HG02852 (cell line): Measurements from ENCODE around the gene HHATL.
"Not testable (repeated sequence)": the region's sequence is repeated elsewhere in the genome, so short reads cannot be mapped to it uniquely, and the experiment has no call there.

Experiments used
- ATAC-seq: cut with Tn5 transposase; IDR thresholded peaks from one replicate; pipeline ENCODE4 v1.9.1; 2021; ENCODE audit warnings: mild to moderate bottlenecking, moderate library complexity; ENCODE audit not compliant: unreplicated experiment

The HHATL gene

DNA sequence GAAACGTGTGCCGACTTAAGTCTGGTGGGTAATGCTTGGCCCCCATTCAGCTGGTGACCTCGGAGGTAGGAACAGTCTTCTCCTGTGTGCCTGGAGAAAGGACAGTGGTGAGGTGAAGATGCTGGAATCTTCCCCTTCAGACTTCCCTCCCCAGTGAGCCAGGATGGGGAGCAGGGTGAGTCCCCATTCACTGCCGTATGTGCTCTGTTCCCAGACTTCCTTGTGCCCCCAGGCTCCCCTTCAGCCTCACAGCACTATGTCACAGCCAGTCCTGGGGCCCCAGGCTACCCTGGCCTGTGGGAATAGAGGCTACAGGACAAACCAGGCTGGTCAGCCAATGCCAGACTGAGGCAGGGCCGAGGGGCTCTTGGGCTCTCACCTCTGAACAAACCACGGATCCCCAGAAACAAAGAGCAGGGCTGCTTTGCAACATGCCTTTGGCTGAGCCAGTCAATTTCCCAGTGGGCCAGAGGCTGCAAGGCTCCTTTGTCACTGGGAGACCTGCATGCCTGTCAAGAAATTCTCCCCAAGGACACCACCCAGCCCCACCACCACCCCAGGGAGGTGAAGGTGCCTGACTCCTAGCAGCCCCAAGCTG lies 31.8 kb upstream of the HHATL start:
- ATAC-seq, result no peak

DNA sequence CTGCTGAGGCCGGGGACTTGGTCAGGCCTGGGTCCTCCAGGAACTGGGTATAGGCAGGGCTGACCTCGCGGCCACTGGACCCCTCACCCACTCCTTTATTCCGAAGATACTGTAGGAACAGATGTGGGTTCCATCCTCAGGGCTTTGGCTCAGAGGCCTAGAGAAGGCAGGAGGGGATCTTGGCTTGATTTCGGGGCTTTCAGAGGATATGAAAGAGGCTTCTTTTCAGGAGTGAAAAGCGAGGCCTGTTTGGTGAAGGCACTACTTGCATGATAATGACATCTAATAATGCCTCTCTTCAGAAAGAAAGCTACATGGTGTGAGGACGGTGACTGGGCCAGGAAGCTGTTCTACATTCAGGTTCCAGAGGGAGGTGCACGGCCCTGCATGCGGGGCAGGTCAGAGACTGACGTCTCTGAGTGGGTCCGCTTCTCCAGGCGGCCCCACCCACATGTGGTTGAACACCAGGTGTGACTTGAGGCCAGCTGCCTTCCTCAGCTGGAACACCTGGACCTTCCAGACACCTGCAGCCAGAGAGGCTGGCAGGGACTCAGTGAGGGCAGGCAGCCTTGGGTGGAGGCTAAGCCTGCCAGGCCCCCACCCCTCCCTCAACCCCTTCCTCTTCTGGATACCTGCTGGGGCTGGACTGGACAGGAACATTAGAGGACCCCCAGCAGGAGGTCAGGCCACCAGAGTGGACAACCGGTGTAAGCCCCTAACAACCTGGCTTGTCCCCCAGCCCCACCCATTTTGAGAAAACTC lies 31.1 kb upstream of the HHATL start:
- no peak for ATAC-seq

- no peak for ATAC-seq
These were observed 30.3 kb upstream of the HHATL start for GRCh38 chr3:42732829-42733459.

DNA sequence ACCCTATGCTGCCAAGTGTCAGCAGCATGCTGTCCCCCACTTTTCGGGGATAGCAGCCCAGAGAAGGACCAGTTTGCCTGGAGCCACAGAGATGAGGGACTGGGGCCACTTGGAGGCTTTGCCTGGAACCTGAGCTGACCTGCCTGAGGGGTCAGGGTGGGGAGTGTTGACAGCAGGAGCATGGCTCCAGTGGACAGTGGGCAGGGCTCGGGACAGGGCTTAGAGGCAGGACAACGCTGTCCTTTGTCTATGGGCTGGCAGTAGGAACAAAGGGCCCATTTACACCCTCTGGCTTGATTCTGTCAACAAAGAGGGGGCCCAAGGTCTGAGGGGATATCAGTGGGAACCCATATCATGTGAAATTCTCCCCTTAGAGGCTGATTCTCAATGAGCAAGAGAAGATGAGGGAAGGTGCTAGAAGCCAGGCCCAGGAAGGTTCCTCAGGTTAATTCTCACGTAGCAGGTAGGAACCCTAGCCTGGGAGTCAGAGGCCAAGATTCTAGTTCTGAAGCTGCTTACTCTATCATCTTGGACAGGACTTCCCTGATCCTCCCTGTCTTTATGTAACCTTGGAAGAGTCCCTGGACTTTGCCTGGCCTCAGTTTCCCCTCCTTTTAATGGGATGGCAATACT lies 29.7 kb upstream of the HHATL start:
- no peak for ATAC-seq

- no peak for ATAC-seq
These were observed 29.0 kb upstream of the HHATL start for GRCh38 chr3:42731476-42732195.

- ATAC-seq, result no peak
These were observed 28.3 kb upstream of the HHATL start for GRCh38 chr3:42730706-42731420.

GRCh38 chr3:42730294-42730693 lies 27.7 kb upstream of the HHATL start:
- ATAC-seq, result no peak

- no peak for ATAC-seq
These were observed 27.0 kb upstream of the HHATL start for GRCh38 chr3:42729404-42730145.

GRCh38 chr3:42728668-42729364 lies 26.2 kb upstream of the HHATL start:
- ATAC-seq, result no peak

- ATAC-seq, result no peak
These were observed 25.5 kb upstream of the HHATL start for GRCh38 chr3:42728056-42728455.

GRCh38 chr3:42725454-42725853 lies 22.9 kb upstream of the HHATL start:
- no peak for ATAC-seq

DNA sequence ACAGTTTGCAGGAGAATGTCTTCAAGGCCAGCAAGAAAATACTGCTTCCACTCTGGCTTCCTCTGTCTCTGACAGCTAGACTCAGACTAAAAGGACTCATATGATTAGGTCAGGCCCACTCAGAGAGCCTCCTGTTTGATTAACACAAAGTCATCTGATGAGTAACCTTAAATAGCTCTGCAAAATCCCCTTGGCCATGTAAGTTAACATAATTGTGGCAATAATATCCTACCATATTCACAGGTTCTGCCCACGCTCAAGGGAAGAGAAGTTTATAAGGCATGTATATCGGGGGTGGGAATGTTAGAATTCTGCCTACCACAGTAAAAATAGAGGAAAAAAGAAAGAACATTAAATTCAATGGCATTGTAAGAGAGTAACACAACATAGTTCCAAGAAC lies 20.6 kb upstream of the HHATL start:
- no peak for ATAC-seq

GRCh38 chr3:42722442-42722841 lies 19.8 kb upstream of the HHATL start:
- ATAC-seq, result not testable (repeated sequence)

DNA sequence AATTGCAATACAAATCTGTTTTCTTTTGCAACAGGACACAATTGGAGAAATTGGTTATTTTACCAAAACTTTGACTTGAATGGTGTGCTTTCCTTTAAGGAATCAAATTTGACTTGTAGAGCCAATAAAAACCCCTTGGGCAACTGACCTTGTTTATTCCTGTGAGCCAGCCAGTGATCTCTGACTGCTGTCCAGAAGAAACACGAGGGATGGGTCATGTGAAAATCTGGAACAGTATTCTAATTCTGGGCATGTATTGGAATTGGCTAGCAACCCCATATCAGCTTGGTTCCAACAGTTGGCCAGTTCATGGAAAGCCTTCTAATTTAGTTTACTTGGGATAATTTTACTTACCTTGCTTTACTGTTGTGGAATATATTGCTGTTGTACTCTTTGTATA lies 19.1 kb upstream of the HHATL start:
- no peak for ATAC-seq

DNA sequence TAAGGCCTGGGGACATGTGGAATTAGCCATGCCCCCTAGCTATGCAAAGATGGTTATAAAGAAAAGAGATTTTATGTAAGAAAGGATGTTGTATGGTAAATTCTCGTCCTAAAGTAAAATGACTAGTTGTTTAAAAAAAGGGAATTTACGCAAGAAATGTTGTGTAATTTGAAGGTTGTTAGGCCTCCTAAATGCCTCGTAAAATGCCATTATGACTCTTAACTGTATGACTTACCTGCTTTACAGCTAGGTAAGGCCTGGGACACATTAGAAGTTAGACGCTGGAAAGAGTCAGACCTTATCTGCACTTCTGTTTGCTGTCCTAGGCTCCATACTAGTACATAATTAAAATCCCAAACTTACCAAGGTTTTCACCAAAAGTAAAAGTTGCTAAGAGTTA lies 17.5 kb upstream of the HHATL start:
- no peak for ATAC-seq

GRCh38 chr3:42719002-42719401 lies 16.4 kb upstream of the HHATL start:
- no peak for ATAC-seq

DNA sequence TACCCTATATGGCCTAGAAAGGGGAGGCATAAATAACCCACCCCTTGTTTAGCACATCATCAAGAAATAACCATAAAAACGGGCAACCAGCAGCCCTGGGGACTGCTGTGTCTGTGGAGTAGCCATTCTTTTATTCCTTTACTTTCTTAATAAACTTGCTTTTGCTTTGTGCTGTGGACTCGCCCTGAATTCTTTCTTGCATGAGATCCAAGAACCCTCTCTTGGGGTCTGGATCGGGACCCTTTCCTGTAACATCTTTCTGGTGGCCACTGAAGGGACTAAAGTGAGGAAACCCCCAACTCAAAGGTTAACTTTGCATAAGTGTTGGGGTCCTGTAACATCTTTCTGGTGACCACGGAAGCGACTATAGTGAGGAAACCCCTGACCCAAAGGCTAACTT lies 15.7 kb upstream of the HHATL start:
- ATAC-seq, result no peak

DNA sequence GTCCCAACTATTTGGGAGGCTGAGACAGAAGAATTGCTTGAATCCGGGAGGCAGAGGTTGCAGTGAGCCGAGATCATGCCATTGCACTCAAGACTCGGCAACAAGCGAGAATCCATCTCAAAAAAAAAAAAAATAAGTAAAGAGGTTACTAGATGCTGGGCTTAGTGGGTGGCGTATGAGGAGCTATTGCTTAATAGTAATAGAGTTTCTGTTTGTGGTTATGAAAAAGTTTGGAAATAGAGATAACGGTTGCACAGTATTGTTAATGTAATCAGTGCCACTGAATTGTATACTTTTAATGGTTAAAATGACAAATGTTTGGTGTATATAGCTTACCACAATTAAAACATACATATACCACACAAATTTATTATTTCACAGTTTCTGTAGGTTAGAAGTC lies 14.7 kb upstream of the HHATL start:
- ATAC-seq, result no peak

- no peak for ATAC-seq
These were observed 11.7 kb upstream of the HHATL start for GRCh38 chr3:42714171-42714852.
